Small intestine (tissue), 7 donors: Measurements from ENCODE around the gene ACBD6. TPM values are rescaled to one million over a fixed set of nuclear protein-coding genes. Genes with fewer than 3 reads are reported as not detected.
"Not testable (repeated sequence)": the region's sequence is repeated elsewhere in the genome, so short reads cannot be mapped to it uniquely, and the experiment has no call there.

Source experiments
- DNase-seq, 2 donors: peaks; one replicate each; pipeline versions ENCODE4 v3.0.0 to v3.0.0-alpha.2; 2013
- FAIRE-seq: peaks from 2 replicates; lab custom pipeline; 2012; peaks lifted over from hg19 to GRCh38; lab: Jason Lieb, UNC
- H3K27ac ChIP-seq, 3 donors: one replicate each; pipeline ENCODE4 v1.5.1; 2013; ENCODE audit warnings: low read length in 2 of 3, mild to moderate bottlenecking in 2 of 3, control low read depth in 1 of 3, inconsistent platforms in 1 of 3, low read depth in 1 of 3, moderate library complexity in 1 of 3
- H3K27me3 ChIP-seq, 3 donors: one replicate each; pipeline ENCODE4 v1.6.1; 2013; ENCODE audit warnings: low read length in 3 of 3, inconsistent platforms in 1 of 3; ENCODE audit not compliant: control insufficient read depth in 3 of 3, insufficient read depth in 3 of 3
- H3K36me3 ChIP-seq, 3 donors: one replicate each; pipeline ENCODE4 v1.6.1; 2013; ENCODE audit warnings: low read length in 3 of 3, inconsistent platforms in 1 of 3, low read depth in 1 of 3, mild to moderate bottlenecking in 1 of 3, moderate library complexity in 1 of 3; ENCODE audit not compliant: control insufficient read depth in 3 of 3, insufficient read depth in 2 of 3
- H3K4me1 ChIP-seq, 3 donors: one replicate each; pipeline ENCODE4 v1.6.1; 2013; ENCODE audit warnings: low read length in 2 of 3, inconsistent platforms in 1 of 3, low read depth in 1 of 3, mild to moderate bottlenecking in 1 of 3, moderate library complexity in 1 of 3; ENCODE audit not compliant: control insufficient read depth in 3 of 3, insufficient read depth in 2 of 3
- H3K4me3 ChIP-seq, 3 donors: one replicate each; pipeline ENCODE4 v1.5.1; 2013; ENCODE audit warnings: low read length in 3 of 3, control low read depth in 1 of 3, inconsistent platforms in 1 of 3, low read depth in 1 of 3, mild to moderate bottlenecking in 1 of 3, moderate library complexity in 1 of 3
- H3K9me3 ChIP-seq, 2 donors: one replicate each; pipeline ENCODE4 v1.6.1; 2013; ENCODE audit warnings: low read depth in 1 of 2, low read length in 1 of 2; ENCODE audit not compliant: control insufficient read depth in 2 of 2, insufficient read depth in 1 of 2
- WGBS, 3 donors: extraction: QIAGEN DNeasy Blood & Tissue Kit; methylation state at CpG; one replicate each; pipeline ENCODE4 v1.1.7; 2013; 5-methylcytosine and 5-hydroxymethylcytosine counted together
- polyA plus RNA-seq, 4 donors: library from polyadenylated mRNA; stranded (reverse) in 3 of 4; unstranded in 1 of 4; fragments of 200-250 nt in 3 of 4; fragments of 120-200 nt in 1 of 4; gene quantifications; one replicate each; pipeline versions ENCODE4 v1.2.1 to v1.2.3, GENCODE V29; 2013
- donor health status: healthy with polysubstance abuse.
- donor health status: control.
- donor health status: control.
- donor health status: Bipolar disorder and iron deficiency.
- donor health status: healthy.

ACBD6 gene
- polyA plus RNA-seq, 4 donors: 12.7 to 49.5 (median 20.7) TPM

GRCh38 chr1:180412583-180412982 lies 89.8 kb downstream of the ACBD6 start:
- Histone ChIP-seq H3K27ac (no peak overlapping the region), H3K4me3 (no peak overlapping the region), H3K27me3 (no peaks in the 10 kb centered on the region), H3K4me1 (no peaks in the 10 kb centered on the region), H3K9me3 (no peaks in the 10 kb centered on the region), H3K36me3 (peaks cover 0 to 12% (median 0%) of the 10 kb centered on the region in 3 donors)
- 95 to 99% (median 99%) methylated on average over 4 of the region's 4 CpGs for WGBS, 3 donors
- FAIRE-seq: no peak
- DNase-seq: no peak

GRCh38 chr1:180408128-180408527 lies 94.2 kb downstream of the ACBD6 start:
- H3K27me3 ChIP-seq, H3K4me3 ChIP-seq, DNase-seq, FAIRE-seq, H3K27ac ChIP-seq, H3K9me3 ChIP-seq, H3K4me1 ChIP-seq: not testable (repeated sequence)
- H3K36me3 ChIP-seq: peaks cover 0 to 14% (median 0%) of the 10 kb centered on the region in 3 donors
- WGBS, 3 donors: no CpG with 5 or more reads among the region's 1 CpG

- Histone ChIP-seq H3K27ac (no peak overlapping the region), H3K9me3 (no peaks in the 10 kb centered on the region), H3K36me3 (peaks cover 0 to 14% (median 0%) of the 10 kb centered on the region in 3 donors), H3K27me3 (no peaks in the 10 kb centered on the region), H3K4me3 (no peak overlapping the region), H3K4me1 (no peaks in the 10 kb centered on the region)
- DNase-seq (no peak), FAIRE-seq (no peak)
- WGBS, 3 donors: 70 to 82% (median 76%) methylated on average over 2 of the region's 2 CpGs
Observed at GRCh38 chr1:180407051-180407450, 95.3 kb downstream of the ACBD6 start.

GRCh38 chr1:180402551-180402950 lies 99.8 kb downstream of the ACBD6 start:
- Histone ChIP-seq H3K36me3 (peaks cover 0 to 10% (median 0%) of the 10 kb centered on the region in 3 donors), H3K27me3 (no peaks in the 10 kb centered on the region), H3K9me3 (no peaks in the 10 kb centered on the region), H3K4me3 (no peak overlapping the region), H3K27ac (no peak overlapping the region), H3K4me1 (no peaks in the 10 kb centered on the region)
- 86 to 95% (median 87%) methylated on average over 6 of the region's 6 CpGs for WGBS, 3 donors
- FAIRE-seq (no peak), DNase-seq (no peak)

- Histone ChIP-seq H3K4me1 (no peaks in the 10 kb centered on the region), H3K4me3 (no peak overlapping the region), H3K27me3 (no peaks in the 10 kb centered on the region), H3K9me3 (no peaks in the 10 kb centered on the region), H3K36me3 (peaks cover 0 to 10% (median 0%) of the 10 kb centered on the region in 3 donors), H3K27ac (no peak overlapping the region)
- FAIRE-seq: no peak
- DNase-seq: no peak
- 96 to 97% (median 97%) methylated on average over 1 of the region's 1 CpG for WGBS, 3 donors
Observed at GRCh38 chr1:180402001-180402400, 100.4 kb downstream of the ACBD6 start.

GRCh38 chr1:180397175-180397574 lies 105.2 kb downstream of the ACBD6 start:
- H3K9me3 ChIP-seq: no peaks in the 10 kb centered on the region
- no peak for FAIRE-seq
- WGBS, 3 donors: 74 to 81% (median 80%) methylated on average over 4 of the region's 4 CpGs
- H3K27me3 ChIP-seq: no peaks in the 10 kb centered on the region
- no peak overlapping the region for H3K27ac ChIP-seq
- H3K4me1 ChIP-seq: no peaks in the 10 kb centered on the region
- no peak for DNase-seq
- H3K36me3 ChIP-seq: peaks cover 0 to 8% (median 0%) of the 10 kb centered on the region in 3 donors
- no peak overlapping the region for H3K4me3 ChIP-seq

GRCh38 chr1:180392427-180393145 lies 109.8 kb downstream of the ACBD6 start:
- 97 to 98% (median 97%) methylated on average over 7 of the region's 7 CpGs for WGBS, 3 donors
- DNase-seq: no peak
- Histone ChIP-seq H3K9me3 (peaks cover 0 to under 1% of the 10 kb centered on the region in 2 donors), H3K36me3 (peaks cover 0 to 2% (median 0%) of the 10 kb centered on the region in 3 donors), H3K27ac (no peak overlapping the region), H3K27me3 (no peaks in the 10 kb centered on the region), H3K4me1 (no peaks in the 10 kb centered on the region), H3K4me3 (no peak overlapping the region)
- no peak for FAIRE-seq

- H3K27ac ChIP-seq: no peak overlapping the region
- no peak for FAIRE-seq
- no peak for DNase-seq
Observed at GRCh38 chr1:180392020-180392419, 110.4 kb downstream of the ACBD6 start.

More at GRCh38 chr1:180392020-180392419, 110.4 kb downstream of the ACBD6 start:
- H3K4me3 ChIP-seq: no peak overlapping the region
- no peaks in the 10 kb centered on the region for H3K4me1 ChIP-seq
- peaks cover 0 to 5% (median 0%) of the 10 kb centered on the region in 3 donors for H3K36me3 ChIP-seq
- peaks cover 0 to 6% of the 10 kb centered on the region in 2 donors for H3K9me3 ChIP-seq
- H3K27me3 ChIP-seq: no peaks in the 10 kb centered on the region
